OCI-LY3 (cell line): Measurements from ENCODE around the gene PPL.

Experiments used
- CTCF ChIP-seq: fragments of 200-600, 300-600 bp; sonication (generic); IDR thresholded peaks from 2 replicates; pipeline ENCODE4 v1.5.1; 2014; ENCODE audit warnings: antibody characterized with exemption, low read length, low read depth
- EZH2phosphoT487 ChIP-seq: fragments of 200-600 bp; shearing (Covaris generic); IDR thresholded peaks from 2 replicates; pipeline ENCODE4 v1.6.1; 2018; ENCODE audit warnings: antibody characterized with exemption, mixed run types, low read depth

DNA sequence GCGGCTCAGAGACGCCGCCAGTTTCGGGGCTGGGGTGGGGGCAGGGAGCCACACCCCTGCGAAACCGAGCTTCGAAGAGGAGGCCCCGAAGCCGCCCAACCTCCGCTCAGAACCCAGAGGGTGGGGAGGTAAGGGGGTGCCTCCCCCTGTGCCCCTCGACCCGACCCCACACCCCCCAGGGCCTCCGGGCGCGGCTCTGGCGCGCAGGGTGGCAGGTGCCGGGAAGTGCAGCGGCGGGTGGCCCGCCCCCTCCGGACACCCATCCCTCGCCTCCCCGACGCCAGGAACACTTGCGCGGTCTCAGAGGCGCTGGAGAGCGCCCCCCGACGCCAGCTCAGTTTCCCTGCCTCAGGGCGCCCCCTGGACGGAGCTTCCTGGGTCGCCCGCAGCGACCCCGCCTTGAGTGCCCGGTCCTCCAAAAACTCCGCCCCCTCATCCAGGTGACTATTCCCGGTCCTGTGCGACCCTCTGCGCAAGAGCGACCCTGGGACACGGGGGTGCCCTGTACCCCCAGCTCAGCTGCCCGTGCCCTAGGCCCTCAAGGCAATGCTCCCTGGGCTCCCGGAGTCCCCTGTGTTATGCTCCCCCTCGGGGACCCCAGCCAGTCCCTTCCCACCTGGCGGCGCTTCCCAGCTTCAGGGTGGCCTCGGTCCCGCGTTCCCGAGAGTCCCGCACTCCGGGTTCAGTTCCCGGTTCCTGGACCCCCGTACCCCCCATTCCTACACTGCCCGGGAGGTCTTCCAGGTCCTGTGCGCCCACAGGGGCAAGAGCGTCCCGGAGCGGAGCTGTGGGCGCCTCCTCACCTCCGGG, 562 bp downstream of the PPL start:
- TF ChIP-seq CTCF (no peak), EZH2phosphoT487 (no peak)
